HG03280 (cell line): ENCODE measurements around the gene SEL1L2.

ENCODE experiments used
- ATAC-seq: cut with Tn5 transposase; IDR thresholded peaks from one replicate; pipeline ENCODE4 v1.9.1; 2021; ENCODE audit warnings: mild to moderate bottlenecking, moderate library complexity; ENCODE audit not compliant: unreplicated experiment

The SEL1L2 gene

DNA sequence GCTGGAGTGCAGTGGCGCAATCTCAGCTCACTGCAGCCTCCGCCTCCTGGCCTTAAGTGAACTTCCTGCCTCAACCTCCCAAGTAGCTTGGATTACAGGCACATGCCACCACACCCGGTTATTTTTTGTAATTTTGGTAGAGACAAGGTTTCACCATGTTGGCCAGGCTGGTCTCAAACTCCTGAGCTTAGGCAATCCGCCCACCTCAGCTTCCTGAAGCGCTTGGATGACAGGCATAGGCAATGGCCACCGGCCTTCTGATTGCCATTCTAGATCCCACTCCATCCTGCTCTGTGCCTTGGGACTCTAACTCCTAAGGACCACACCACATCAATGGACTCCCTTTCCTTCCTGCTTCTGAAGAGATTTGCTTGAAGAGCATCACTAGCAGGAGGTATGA lies 60.6 kb downstream of the SEL1L2 start:
- ATAC-seq = no peak

DNA sequence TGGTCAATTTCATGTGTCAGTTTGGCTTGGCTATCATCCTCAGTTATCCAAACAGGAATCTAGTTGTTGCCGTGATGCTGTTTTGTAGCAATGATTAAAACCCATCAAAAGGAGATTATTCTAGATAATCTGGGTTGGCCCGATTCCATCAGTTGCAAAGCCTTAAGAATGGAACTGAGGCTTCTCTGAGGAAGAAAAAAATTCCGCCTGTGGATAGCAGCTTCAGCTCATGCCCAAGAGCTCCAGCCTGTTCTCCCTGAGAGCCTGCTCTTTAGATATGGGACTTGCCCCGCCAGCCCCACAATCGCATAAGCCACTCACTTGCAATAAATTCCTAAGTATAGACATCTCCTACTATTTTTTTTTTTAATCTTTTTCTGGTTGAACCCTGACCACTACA lies 61.5 kb downstream of the SEL1L2 start:
- ATAC-seq = no peak

- ATAC-seq = no peak
Observed at GRCh38 chr20:13927171-13927570, 63.2 kb downstream of the SEL1L2 start.

- ATAC-seq = no peak
Observed at GRCh38 chr20:13922241-13922640, 68.2 kb downstream of the SEL1L2 start.

DNA sequence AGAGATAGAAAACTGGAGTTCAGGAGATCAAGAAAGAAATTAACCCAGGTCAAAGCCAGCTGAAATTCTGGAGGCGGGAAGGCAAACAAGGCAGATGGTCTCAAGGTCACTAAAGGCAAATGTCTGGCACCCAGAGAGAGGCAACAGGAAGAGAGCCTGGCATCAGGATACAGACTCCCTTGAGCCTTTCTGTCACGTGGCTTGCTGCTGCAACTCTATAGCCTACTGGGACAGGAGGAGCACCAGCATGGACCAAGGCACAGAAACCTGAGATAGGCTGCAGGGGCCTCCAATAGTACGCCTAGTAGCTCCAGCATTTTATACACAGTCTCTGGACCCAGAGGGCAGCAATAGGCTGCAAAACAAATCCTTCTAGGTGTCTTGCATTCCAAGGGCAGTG lies 75.1 kb downstream of the SEL1L2 start:
- ATAC-seq = no peak

GRCh38 chr20:13913572-13913971 lies 76.8 kb downstream of the SEL1L2 start:
- no peak for ATAC-seq

DNA sequence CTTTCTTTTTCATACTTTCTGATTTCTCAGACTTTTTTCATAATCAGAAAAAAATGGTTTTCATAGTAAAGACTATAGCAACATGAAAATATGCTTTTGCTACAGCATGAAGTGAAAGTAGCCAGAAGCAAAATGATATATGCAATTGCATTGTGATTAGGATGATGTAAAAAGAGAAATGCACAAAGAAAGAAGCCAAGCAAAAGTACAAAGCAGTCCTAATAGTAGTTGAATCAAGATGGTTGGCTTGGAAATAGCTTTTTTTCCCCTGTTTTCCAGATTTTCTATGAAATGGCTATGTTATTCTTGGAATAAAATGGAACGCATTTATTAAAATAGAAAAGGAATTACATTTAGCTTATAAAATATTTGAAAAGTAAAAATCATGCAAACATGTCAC lies 77.3 kb downstream of the SEL1L2 start:
- no peak for ATAC-seq

GRCh38 chr20:13910492-13910891 lies 79.9 kb downstream of the SEL1L2 start:
- no peak for ATAC-seq

DNA sequence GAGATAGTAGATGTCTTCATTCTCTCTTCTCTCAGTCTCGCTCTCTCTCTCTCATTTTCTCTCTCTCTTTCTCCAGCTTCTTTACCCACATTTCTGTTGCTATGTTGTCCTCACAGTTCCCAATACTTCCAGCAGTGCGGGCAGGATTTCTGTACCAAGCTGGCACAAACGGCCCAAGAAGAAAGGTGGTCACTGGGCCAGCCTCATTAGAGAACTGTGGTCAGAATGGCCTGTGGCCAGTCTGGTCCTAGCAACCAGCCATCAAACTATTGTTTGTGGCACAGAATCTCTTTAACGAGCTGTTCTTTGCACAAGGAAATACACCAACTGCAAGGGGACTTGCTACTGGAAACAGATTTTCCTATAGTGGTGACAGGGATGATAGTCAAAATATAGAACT lies 81.3 kb downstream of the SEL1L2 start:
- no peak for ATAC-seq

GRCh38 chr20:13904766-13905165 lies 85.6 kb downstream of the SEL1L2 start:
- ATAC-seq = no peak

- no peak for ATAC-seq
Observed at GRCh38 chr20:13900496-13900895, 89.9 kb downstream of the SEL1L2 start.

DNA sequence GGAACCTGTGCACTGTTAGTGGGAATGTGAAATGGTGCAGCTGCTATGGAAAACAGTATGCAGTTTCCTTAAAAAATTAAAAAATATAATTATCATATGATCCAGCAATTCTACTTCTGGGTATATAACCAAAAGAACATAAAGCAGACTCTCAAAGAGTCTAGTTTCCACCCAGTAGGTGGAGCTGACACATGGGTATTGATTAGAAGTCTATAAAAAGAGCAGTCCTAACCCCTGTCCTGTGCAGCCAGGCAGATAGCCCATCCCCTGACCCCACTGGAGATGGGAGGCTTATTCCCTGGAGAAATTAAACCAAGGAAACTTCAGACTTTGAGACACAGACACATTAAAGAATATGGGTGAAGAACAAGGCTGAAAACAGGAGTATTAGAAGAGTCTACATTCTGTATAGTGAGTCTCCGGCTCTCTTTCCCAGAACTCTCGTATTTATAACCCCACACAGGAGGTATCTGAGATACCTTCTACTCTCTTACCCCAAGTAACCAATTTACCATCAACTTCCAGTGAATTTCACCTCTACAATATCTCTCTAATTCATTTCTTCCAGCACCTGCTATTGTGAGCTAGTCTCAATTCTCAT lies 92.3 kb downstream of the SEL1L2 start:
- ATAC-seq = no peak

GRCh38 chr20:13891575-13891974 lies 98.8 kb downstream of the SEL1L2 start:
- ATAC-seq = no peak

GRCh38 chr20:13884803-13885202 lies 105.6 kb downstream of the SEL1L2 start:
- no peak for ATAC-seq

- no peak for ATAC-seq
Observed at GRCh38 chr20:13883425-13883824, 107.0 kb downstream of the SEL1L2 start.

GRCh38 chr20:13878566-13878965 lies 111.8 kb downstream of the SEL1L2 start:
- no peak for ATAC-seq

DNA sequence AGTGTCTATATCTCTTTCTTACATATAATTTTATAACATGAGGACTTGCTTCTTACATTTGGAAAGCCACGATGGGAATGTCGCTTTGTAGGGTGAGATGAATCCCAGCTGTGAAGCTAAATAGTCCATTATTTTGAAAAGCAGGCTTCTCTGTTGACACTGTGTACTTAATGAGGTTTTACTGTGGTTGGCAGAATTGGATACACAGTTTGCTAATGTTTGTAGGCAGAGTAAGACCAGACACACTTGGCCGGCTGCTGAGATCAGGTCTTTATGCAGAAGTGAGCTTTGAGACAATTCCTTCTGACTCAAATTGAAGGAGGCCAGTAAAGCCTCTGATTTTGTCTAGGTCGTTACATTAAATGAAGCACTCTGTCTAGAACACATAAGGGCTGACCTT lies 112.6 kb downstream of the SEL1L2 start:
- ATAC-seq = no peak

DNA sequence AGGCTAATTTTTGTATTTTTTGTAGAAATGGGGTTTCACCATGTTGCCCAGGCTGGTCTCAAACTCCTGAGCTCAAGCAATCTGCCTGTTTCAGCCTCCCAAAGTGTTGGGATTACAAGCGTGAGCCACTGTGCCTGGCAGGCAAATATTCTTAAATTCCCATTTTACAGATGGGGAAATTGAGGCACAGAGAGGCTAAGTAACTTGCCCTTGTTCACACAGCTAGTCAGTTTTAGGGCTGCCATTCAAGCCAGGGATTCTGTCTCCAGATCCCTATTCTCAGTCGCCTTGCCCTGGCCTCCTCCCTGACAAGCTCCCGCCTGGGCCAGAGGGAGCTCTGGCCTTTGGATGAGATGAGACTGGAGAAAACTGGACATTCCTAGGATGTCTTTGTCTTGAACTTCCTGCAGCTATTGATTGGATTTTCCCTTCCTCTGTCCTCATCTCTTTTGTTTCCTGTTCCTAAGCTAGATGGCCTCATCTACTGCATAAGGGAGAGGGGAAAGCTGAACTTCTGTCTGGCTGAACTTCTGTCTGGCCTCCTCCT lies 115.1 kb downstream of the SEL1L2 start:
- ATAC-seq = no peak

DNA sequence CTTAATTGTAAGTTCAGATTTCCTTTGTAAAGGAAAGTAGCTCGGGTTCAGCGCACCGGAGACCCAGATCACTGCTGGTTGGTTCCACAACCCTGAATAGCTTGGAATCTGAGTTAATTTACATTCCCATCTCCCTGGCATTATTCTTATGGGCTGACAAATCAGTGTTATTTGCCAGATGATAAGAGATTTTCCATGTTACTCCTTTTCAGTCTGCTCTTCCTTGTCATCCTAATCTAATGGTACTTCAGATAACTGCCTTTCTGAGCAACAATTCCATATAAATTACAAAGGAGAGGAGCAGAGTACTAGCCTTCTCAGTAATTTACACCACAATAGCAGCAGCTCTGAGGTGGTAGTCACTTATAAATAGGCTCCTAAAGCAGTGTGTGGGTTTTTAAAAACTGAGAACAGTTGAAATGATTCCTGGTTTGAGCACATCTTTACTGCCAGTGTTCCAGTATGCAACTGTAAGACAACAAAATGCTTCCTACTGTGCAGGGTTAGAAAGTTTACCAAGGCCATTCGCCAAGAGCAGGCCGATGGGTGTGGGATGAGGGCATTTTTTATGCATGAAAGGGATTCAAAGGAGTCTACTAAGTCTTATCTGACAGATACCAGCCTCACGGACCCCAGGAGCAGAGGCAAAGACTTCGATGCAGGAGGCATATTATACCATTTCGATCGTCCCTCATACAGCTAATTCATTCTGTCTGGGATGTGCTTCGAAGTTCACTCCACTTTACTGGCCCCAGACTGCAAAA lies 115.8 kb downstream of the SEL1L2 start:
- ATAC-seq = no peak

DNA sequence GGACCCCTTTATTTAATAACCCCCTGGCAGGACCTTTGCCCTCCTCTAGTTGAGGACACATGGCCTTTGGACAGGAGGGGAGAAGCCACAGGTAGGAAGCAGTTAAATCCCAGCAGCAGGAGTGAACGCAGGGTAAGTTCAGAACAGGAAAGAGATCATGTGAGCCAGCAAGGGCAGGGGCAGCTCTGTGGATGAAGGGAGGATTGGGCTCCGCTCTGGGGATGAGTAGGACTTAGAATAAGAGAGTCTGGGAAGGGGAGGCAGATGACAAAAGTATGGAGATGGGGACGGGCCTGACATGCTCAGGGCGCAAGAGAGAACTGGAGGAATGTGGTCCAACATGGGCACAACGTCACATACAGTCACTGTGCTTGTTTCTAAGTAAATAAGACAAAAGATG lies 116.6 kb downstream of the SEL1L2 start:
- ATAC-seq = no peak

GRCh38 chr20:13870170-13870748 lies 120.2 kb downstream of the SEL1L2 start:
- no peak for ATAC-seq

DNA sequence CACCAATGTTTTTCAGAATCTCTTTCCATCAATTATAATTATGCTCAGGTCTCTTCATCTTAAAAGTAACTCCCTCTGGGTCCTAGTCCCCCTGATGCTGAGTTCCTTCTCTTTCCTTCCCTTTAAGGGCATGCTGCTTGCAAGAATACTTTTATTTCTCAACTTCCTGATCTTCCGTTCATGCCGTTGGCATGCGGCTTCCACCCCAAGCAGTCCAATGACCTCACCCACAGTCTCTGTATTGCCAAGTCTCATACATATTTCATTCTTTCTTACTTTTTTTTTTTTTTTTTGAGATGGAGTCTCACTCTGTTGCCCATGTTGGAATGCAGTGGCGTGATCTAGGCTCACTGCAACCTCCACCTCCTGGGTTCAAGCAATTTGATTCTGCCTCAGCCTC lies 122.1 kb downstream of the SEL1L2 start:
- no peak for ATAC-seq
